Activated CD8-positive, alpha-beta memory T cell treated with anti-CD3 and anti-CD28 coated beads for 24 hours (primary cell): ENCODE data around the gene ECE1.
"Not testable (repeated sequence)": the region's sequence is repeated elsewhere in the genome, so short reads cannot be mapped to it uniquely, and the experiment has no call there.

Source experiments
- DNase-seq: peaks from one replicate; pipeline ENCODE4 v3.0.0-alpha.2; 2020

The ECE1 gene

GRCh38 chr1:21246905-21247642 lies 43.2 kb downstream of the ECE1 start:
- DNase-seq: no peak

DNA sequence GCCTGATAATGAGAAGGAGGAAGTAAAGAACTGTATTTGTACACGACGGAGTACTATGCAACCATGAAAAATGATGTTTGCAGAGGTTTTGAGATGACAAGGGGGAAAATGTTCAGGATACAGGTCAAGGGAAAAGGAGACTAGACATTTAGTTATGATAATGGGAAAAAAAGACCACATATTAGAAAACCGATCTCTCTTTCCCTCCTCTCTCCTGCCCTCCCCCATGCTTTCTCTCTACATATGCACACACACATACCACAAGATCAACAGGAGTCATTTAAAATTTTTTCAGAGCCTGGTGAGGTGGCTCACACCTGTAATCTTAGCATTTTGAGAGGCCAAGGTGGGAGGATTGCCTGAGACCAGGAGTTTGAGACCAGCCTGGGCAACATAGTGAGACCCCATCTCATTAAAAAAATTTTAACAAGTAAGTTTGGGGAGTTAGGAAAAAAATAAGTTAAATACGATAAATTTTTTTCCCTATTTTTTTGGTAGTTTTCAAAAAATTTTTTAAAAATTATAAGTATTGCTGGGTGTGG lies 44.5 kb downstream of the ECE1 start:
- DNase-seq: no peak

DNA sequence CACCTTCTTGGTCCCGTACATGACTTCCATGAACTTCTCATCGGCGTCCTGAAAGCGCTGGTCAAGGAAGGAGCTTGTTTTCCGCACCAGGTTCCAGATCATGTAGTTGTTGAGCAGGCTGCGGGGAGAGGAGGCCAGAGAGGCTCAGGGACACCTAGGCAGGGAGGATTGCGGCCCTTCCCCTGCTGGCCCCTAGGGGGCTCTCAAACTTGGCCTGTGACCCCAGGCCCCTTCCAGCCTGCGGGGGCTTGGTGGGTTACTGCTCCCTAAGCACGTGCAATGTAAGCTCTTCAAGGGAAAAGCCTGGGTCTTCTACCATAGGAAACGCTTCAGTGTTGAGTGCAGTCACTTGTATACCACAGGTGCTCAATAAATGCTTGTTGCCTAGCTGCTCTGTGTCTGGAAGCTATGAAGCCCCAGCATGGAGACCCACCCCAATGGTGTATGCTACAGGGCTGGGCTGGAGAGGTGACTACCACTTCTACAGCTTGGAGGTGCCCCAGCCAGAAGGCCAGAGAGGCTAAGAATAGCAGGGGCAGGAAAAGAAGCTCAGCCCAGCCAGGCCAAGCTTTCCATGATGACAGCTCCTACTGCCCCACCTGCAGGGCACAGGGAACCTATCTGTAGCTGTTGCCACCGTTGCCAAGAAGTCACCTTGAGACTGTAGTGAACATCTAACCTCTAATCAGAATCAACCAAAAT lies 45.1 kb downstream of the ECE1 start:
- DNase-seq: no peak

- DNase-seq: no peak
These were observed 46.1 kb downstream of the ECE1 start for GRCh38 chr1:21244154-21244553.

- DNase-seq: no peak
These were observed 47.4 kb downstream of the ECE1 start for GRCh38 chr1:21242846-21243245.

- DNase-seq: no peak
These were observed 48.3 kb downstream of the ECE1 start for GRCh38 chr1:21241771-21242581.

- DNase-seq: no peak
These were observed 49.6 kb downstream of the ECE1 start for GRCh38 chr1:21240706-21241105.

- no peak for DNase-seq
These were observed 51.0 kb downstream of the ECE1 start for GRCh38 chr1:21239221-21239620.

DNA sequence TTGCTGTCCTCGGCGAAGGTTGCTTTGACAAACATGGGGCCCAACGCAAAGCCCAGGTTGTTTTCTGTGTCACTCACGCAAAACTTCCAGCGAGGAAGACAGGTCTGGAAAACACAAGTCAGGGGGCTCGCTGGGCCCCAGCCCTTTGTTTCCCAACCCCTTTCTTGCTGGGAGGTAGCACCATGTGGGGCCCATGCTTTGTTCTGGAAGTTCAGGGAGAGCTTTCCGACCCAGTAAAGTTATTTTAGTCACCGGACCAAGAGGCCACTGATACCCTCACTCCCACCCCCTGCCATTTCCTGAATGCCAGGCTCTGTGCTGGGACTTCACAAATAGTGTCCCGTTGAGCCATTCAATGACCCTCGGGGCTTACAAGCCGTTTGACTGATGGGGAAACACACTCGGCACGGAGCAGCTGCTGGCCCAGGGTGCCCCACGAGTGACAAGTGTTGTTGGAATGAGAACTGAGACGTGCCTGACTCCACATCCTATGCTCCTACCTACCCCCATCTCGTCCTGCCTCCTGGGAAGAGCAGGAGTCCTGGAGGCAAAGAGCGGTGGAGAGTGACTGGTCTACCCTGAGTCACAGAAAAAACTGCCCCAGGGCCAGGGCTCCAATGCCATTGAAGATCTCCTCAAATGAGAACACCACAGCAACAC lies 52.0 kb downstream of the ECE1 start:
- no peak for DNase-seq

- DNase-seq: no peak
These were observed 52.7 kb downstream of the ECE1 start for GRCh38 chr1:21237446-21238088.

DNA sequence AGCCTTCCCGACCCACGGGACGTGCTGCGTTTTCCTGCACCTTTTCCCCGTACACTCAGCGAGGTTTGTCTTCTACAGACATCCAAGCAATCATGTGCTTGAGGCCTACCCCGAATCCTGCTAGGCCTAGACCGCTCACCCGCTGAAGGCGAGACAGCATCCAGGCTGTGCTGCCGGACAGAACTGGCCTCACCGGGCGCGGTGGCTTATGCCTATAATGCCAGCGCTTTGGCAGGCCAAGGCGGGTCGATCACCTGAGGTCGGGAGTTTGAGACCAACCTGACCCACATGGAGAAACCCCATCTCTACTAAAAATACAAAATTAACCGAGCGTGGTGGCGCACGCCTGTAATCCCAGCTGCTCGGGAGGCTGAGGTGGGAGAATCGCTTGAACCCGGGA lies 54.1 kb downstream of the ECE1 start:
- DNase-seq: no peak

- no peak for DNase-seq
These were observed 55.5 kb downstream of the ECE1 start for GRCh38 chr1:21234779-21235178.

DNA sequence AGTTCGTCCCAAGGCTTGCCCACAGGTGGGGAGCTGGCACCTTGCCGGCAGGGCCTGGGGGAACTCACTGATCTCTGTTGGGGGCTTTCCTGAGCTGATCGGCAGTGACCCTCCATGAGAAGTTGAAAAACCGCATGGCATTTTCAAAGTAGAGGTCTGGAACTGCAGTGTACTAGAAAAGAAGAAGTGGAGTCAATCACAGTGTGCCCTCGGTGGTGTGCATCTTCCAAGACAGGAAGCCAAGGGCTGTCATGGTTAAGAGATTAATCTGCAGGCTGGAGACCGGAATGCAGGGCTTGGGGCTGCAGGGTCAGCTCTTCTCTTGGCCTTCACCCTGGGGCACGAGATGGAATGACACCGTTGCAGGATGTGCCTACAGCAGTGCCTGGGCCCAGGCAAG lies 56.8 kb downstream of the ECE1 start:
- DNase-seq: no peak

GRCh38 chr1:21232044-21232443 lies 58.2 kb downstream of the ECE1 start:
- no peak for DNase-seq

DNA sequence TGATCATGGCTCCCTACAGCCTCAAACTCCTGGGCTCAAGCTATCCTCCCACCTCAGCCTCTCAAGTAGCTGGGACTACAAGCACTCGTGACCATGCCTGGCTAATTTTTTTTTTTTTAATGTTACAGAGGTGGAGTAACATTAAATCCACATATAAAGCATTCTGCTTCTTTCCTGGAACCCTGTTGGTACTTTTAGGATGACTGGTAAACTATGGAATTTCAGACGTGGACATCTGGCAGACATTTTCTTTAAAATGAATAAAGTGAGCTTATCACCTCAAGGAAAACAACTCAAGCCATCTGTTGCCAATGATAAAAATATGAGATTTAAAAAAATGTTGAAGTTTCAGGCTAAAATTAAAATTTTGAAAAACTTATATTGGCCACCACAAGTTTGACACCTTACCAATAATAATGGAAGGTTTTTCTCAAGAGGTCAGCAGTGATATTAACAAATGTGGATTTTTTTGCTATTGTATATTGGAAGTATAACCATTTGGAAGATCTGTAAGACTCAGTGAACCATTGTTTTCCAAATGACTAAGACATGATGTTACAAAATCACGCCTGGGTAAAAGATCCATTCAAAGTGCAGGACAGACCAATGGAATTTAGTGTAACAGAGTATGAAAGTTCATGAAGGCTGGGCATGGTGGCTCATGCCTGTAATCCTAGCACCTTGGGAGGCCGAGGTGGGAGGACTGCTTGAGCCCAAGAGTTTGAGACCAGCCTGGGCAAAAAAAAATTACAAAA lies 60.8 kb downstream of the ECE1 start:
- no peak for DNase-seq

- not testable (repeated sequence) for DNase-seq
These were observed 62.0 kb downstream of the ECE1 start for GRCh38 chr1:21228224-21228623.

DNA sequence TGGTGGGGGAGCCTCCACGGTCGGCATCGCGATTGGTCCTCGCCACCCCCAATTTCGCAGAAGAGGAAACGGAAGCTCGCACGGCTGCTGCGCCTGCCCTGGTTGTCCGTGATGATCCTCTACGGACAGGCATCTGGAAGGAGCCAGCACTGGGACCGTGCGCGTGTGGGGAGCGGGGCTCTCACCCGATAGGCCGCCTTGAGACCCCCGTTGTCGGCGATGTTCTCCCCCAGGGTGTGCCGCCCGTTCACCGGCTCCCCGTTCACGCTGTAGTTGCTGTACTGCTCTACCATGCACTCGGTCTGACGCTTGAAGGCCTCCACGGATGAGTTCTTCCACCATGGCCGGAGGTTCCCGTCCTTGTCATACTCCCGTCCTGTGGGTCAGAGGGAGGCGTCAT lies 65.2 kb downstream of the ECE1 start:
- no peak for DNase-seq

- no peak for DNase-seq
These were observed 69.4 kb downstream of the ECE1 start for GRCh38 chr1:21220815-21221214.

DNA sequence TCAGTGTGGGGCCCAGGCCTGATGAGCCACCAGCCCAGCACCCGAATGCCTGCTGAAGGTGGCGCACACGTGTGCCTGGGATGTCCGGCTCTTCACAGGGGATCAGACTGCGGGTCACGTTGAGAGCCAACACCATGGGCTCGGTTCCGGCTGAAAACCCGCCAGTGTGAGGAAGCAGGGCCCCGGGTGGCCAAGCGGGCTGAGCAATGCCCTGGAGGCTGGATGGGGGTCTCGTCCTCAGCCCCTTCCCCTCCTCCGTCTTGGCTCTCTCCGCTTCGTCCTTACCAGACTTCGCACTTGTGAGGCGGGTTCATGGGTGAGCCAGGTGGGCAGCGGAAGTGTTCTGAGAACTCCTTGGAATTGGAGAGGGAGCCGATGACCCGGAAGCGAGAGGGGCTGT lies 70.6 kb downstream of the ECE1 start:
- DNase-seq: no peak

DNA sequence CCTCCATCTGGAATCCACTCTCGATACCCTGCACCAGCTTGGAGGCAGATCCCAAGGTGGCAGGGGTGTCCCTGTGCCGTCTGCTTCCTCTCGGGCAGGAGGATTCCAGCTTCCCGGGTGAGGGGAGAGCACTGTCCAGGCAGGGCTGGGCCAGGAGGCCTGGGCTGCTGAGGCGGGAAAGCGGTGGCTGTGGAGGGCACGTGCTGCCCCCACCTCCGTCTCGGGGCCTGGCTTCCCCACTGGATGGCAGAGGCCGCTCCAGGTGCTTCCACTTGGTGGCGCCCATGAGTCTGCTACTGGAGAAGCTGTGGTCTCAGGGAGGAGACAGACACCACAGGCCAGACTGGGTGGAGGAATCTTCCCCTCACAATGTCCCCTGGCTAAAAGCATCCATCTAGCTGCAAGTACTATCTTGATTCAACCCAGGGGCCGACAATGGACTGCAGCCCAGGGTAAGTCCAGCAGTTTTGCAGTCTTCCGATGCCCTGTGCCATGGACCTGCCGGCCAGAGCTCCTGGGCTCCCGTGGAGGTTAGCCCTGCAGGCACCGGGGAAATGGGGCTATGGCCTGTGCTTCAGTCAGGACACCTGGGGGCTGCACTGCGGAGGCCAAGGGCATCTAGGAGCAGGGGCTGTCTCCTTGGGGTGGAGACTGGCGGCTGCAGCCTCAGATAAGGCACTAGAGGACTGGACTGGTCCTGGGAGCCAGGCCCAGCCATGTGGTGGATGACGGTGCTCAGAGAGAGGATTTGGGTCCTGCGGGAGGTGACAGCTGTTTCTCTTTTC lies 72.3 kb downstream of the ECE1 start:
- DNase-seq: peak; percentile 67
